Astrocyte (in vitro differentiated cells and primary cell): ENCODE measurements around the gene NOLC1.

Source experiments
- CTCF ChIP-seq: IDR thresholded peaks from 2 replicates; pipeline ENCODE4 v1.5.1; 2011; ENCODE audit warnings: low read depth, mild to moderate bottlenecking, inconsistent platforms, low read length, moderate library complexity; ENCODE audit not compliant: insufficient read depth
- EZH2 ChIP-seq: IDR thresholded peaks from 2 replicates; pipeline ENCODE4 v1.6.1; 2012; ENCODE audit warnings: mild to moderate bottlenecking, low read length, inconsistent platforms; ENCODE audit not compliant: insufficient read depth

DNA sequence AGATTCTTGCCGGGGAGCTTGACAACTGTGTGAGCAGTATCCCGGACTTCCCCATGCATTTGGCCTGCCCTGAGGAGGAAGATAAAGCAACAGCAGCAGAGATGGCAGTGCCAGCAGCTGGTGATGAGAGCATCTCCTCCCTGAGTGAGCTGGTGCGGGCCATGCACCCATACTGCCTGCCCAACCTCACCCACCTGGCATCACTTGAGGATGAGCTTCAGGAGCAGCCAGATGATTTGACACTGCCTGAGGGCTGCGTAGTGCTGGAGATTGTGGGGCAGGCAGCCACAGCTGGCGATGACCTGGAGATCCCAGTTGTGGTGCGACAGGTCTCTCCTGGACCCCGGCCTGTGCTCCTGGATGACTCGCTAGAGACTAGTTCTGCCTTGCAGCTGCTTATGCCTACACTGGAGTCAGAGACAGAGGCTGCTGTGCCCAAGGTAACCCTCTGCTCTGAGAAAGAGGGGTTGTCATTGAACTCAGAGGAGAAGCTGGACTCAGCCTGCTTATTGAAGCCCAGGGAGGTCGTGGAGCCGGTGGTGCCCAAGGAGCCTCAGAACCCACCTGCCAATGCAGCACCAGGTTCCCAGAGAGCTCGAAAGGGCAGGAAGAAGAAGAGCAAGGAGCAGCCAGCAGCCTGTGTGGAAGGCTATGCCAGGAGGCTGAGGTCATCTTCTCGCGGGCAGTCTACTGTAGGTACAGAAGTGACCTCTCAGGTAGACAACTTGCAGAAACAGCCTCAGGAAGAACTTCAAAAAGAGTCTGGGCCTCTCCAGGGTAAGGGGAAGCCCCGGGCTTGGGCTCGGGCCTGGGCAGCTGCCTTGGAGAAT, 12.7 kb upstream of the NOLC1 start:
- TF ChIP-seq CTCF, result no peak
- TF ChIP-seq EZH2, result no peak
